Measurements from ENCODE around the gene FRMPD4.

FRMPD4 gene

GRCh38 chrX:12138361-12139313 is at the start of gene FRMPD4:
FRMPD4 (plus strand) TSS chrX:12138473; CDS start chrX:12138972, 499 bp downstream.
- Histone ChIP-seq H3K9me3 (ENCODE audit: control insufficient read depth in 1 of 2, low read length in 2 of 2) (no peaks in the 10 kb centered on the region), H3K9ac (ENCODE audit: low read depth in 1 of 2, low read length in 2 of 2) (no peak within 1 kb of the TSS), H3K4me3 (ENCODE audit: low read depth in 1 of 2, low read length in 2 of 2) (no peak within 1 kb of the TSS), H3K27me3 (ENCODE audit: control insufficient read depth in 1 of 2, insufficient read depth in 2 of 2, low read length in 2 of 2) (no peaks in the 10 kb centered on the region), H3K27ac (ENCODE audit: low read depth, low read length) (no peak within 1 kb of the TSS), H3K36me3 (ENCODE audit: control insufficient read depth in 1 of 2, insufficient read depth in 2 of 2, low read length in 2 of 2) (no peaks in the 10 kb centered on the region), H3K4me1 (ENCODE audit: control insufficient read depth in 1 of 2, insufficient read depth in 2 of 2, low read length in 2 of 2) (no peaks in the 10 kb centered on the region)

DNA sequence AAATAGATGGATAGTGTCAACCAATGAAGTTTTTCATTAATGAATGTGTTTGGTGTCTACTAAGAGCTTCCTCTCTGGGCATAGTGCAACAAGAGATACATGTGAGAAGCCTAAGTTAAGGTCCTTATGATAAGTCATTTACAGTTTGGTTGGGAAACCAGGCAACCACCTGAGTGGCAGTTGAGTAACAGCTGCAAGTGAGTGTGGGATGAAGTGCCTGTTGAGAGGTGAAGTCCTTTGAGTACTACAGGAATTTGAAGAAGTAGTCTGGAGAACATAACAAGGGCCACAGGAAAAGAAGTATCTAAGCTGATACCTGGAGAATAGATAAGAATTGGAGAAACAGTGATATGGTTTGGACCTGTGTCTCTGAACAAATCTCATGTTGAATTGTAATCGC is 48.5 kb upstream of the FRMPD4 start:
- Histone ChIP-seq H3K27ac (ENCODE audit: low read depth, low read length) (no peak overlapping the region), H3K4me1 (ENCODE audit: control insufficient read depth in 1 of 2, insufficient read depth in 2 of 2, low read length in 2 of 2) (no peaks in the 10 kb centered on the region), H3K9ac (ENCODE audit: low read depth in 1 of 2, low read length in 2 of 2) (no peak overlapping the region), H3K27me3 (ENCODE audit: control insufficient read depth in 1 of 2, insufficient read depth in 2 of 2, low read length in 2 of 2) (no peaks in the 10 kb centered on the region), H3K4me3 (ENCODE audit: low read depth in 1 of 2, low read length in 2 of 2) (no peak overlapping the region), H3K9me3 (ENCODE audit: control insufficient read depth in 1 of 2, low read length in 2 of 2) (no peaks in the 10 kb centered on the region), H3K36me3 (ENCODE audit: control insufficient read depth in 1 of 2, insufficient read depth in 2 of 2, low read length in 2 of 2) (no peaks in the 10 kb centered on the region)

DNA sequence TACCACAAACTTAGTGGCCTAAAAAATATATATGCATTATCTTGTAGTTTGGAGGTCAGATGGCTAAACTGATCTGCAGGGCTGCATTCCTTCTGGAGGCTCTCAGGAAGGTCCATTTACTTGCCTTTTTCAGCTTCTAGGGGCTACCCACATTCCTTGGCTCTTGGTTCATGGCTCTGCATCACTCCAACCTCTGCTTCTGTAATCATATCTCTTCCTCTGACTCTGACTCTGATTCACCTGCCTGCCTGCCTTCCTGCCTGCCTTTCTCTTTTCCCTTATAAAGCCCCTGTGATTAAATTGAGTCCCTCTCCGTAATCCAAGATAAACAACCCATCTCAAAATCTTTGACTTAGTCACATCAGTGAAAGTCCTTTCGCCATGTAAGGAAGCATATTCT is 25.0 kb upstream of the FRMPD4 start:
- no peak overlapping the region for H3K9ac ChIP-seq (ENCODE audit: low read depth in 1 of 2, low read length in 2 of 2)
- no peaks in the 10 kb centered on the region for H3K9me3 ChIP-seq (ENCODE audit: control insufficient read depth in 1 of 2, low read length in 2 of 2)
- H3K36me3 ChIP-seq (ENCODE audit: control insufficient read depth in 1 of 2, insufficient read depth in 2 of 2, low read length in 2 of 2): no peaks in the 10 kb centered on the region
- no peak overlapping the region for H3K27ac ChIP-seq (ENCODE audit: low read depth, low read length)
- H3K4me1 ChIP-seq (ENCODE audit: control insufficient read depth in 1 of 2, insufficient read depth in 2 of 2, low read length in 2 of 2): no peaks in the 10 kb centered on the region
- H3K4me3 ChIP-seq (ENCODE audit: low read depth in 1 of 2, low read length in 2 of 2): no peak overlapping the region
- no peaks in the 10 kb centered on the region for H3K27me3 ChIP-seq (ENCODE audit: control insufficient read depth in 1 of 2, insufficient read depth in 2 of 2, low read length in 2 of 2)

- Histone ChIP-seq H3K9ac (ENCODE audit: low read depth in 1 of 2, low read length in 2 of 2) (no peak overlapping the region), H3K4me3 (ENCODE audit: low read depth in 1 of 2, low read length in 2 of 2) (no peak overlapping the region), H3K9me3 (ENCODE audit: control insufficient read depth in 1 of 2, low read length in 2 of 2) (no peaks in the 10 kb centered on the region), H3K36me3 (ENCODE audit: control insufficient read depth in 1 of 2, insufficient read depth in 2 of 2, low read length in 2 of 2) (no peaks in the 10 kb centered on the region), H3K27me3 (ENCODE audit: control insufficient read depth in 1 of 2, insufficient read depth in 2 of 2, low read length in 2 of 2) (no peaks in the 10 kb centered on the region), H3K27ac (ENCODE audit: low read depth, low read length) (no peak overlapping the region), H3K4me1 (ENCODE audit: control insufficient read depth in 1 of 2, insufficient read depth in 2 of 2, low read length in 2 of 2) (no peaks in the 10 kb centered on the region)
Observed at GRCh38 chrX:12115377-12115776, 22.9 kb upstream of the FRMPD4 start.

DNA sequence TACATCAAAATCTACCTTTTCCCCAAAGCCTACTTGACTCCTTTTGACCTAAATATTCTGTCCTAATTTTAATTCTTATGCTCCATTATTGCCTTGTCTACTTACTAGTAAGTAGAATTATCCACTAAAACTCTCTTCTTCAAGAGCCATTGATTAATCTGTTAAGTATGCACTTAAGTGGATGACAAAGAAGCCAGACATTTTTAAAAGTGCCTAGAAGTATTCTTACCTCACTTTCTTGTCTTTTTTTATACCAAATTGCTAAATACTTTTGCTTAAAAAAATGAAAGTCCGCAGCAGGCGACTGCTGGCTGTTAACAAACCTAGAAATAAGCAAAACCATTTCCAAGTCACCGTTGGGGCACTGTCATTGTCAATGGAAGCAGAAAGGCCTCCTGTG is 20.1 kb upstream of the FRMPD4 start:
- Histone ChIP-seq H3K27me3 (ENCODE audit: control insufficient read depth in 1 of 2, insufficient read depth in 2 of 2, low read length in 2 of 2) (no peaks in the 10 kb centered on the region), H3K4me1 (ENCODE audit: control insufficient read depth in 1 of 2, insufficient read depth in 2 of 2, low read length in 2 of 2) (no peaks in the 10 kb centered on the region), H3K9ac (ENCODE audit: low read depth in 1 of 2, low read length in 2 of 2) (no peak overlapping the region), H3K36me3 (ENCODE audit: control insufficient read depth in 1 of 2, insufficient read depth in 2 of 2, low read length in 2 of 2) (no peaks in the 10 kb centered on the region), H3K27ac (ENCODE audit: low read depth, low read length) (no peak overlapping the region), H3K9me3 (ENCODE audit: control insufficient read depth in 1 of 2, low read length in 2 of 2) (no peaks in the 10 kb centered on the region), H3K4me3 (ENCODE audit: low read depth in 1 of 2, low read length in 2 of 2) (no peak overlapping the region)

DNA sequence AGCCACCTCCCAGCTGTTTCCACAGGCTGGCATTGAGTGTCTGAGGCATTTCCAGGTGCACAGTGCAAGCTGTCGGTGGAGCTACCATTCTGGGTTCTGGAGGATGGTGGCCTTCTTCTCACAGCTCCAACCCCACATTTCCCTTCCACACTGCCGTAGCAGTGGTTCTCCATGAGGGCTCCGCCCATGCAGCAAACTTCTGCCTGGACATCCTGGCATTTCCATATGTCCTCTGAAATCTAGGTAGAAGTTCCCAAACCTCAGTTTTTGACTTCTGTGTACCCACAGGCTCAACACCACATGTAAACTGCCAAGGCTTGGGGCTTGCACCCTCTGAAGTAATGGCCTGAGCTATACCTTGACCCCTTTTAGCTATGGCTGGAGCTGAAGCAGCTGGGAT is 10.3 kb upstream of the FRMPD4 start:
- H3K9me3 ChIP-seq (ENCODE audit: control insufficient read depth in 1 of 2, low read length in 2 of 2): peaks cover 4 to 7% of the 10 kb centered on the region in 2 donors
- H3K27ac ChIP-seq (ENCODE audit: low read depth, low read length): no peak overlapping the region
- H3K4me3 ChIP-seq (ENCODE audit: low read depth in 1 of 2, low read length in 2 of 2): no peak overlapping the region
- no peaks in the 10 kb centered on the region for H3K36me3 ChIP-seq (ENCODE audit: control insufficient read depth in 1 of 2, insufficient read depth in 2 of 2, low read length in 2 of 2)
- H3K4me1 ChIP-seq (ENCODE audit: control insufficient read depth in 1 of 2, insufficient read depth in 2 of 2, low read length in 2 of 2): no peaks in the 10 kb centered on the region
- H3K9ac ChIP-seq (ENCODE audit: low read depth in 1 of 2, low read length in 2 of 2): no peak overlapping the region
- H3K27me3 ChIP-seq (ENCODE audit: control insufficient read depth in 1 of 2, insufficient read depth in 2 of 2, low read length in 2 of 2): no peaks in the 10 kb centered on the region

GRCh38 chrX:12137951-12138360 is 317 bp upstream of the FRMPD4 start:
- no peak overlapping the region for H3K27ac ChIP-seq (ENCODE audit: low read depth, low read length)
- H3K9me3 ChIP-seq (ENCODE audit: control insufficient read depth in 1 of 2, low read length in 2 of 2): no peaks in the 10 kb centered on the region
- H3K27me3 ChIP-seq (ENCODE audit: control insufficient read depth in 1 of 2, insufficient read depth in 2 of 2, low read length in 2 of 2): no peaks in the 10 kb centered on the region
- H3K4me3 ChIP-seq (ENCODE audit: low read depth in 1 of 2, low read length in 2 of 2): no peak overlapping the region
- no peaks in the 10 kb centered on the region for H3K4me1 ChIP-seq (ENCODE audit: control insufficient read depth in 1 of 2, insufficient read depth in 2 of 2, low read length in 2 of 2)
- no peak overlapping the region for H3K9ac ChIP-seq (ENCODE audit: low read depth in 1 of 2, low read length in 2 of 2)
- no peaks in the 10 kb centered on the region for H3K36me3 ChIP-seq (ENCODE audit: control insufficient read depth in 1 of 2, insufficient read depth in 2 of 2, low read length in 2 of 2)

DNA sequence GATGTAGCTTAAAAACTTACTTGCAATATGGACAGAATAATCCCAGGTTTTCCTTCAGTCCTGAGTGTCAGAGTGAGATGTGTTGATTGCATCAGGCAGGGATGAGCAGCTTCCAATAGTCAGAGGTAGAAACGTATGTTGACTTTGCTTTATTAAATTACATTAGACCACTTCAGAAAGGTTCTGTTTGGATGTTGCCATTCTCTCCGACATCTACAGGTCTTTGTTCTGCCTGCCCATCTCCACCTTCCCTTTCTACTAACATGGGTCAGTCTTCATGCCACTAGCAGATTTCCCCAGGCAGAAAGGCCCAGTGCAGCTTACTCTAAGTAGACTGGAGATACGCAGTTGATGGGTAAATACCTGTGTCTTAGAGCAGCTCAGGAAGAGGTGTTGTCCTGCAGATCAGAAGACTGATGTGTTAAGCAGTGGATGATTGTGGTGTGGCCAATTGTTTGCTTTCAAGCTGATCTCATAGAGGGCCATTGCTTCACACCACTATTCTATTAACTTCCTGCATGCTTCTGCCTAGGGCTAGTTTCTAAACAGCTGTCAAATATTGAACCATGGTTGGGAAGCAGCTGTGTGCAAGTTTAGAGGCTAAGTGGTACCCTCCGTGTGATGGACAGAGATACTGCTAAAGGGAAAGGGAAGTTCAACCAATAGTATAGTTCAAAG is 1.8 kb downstream of the FRMPD4 start:
- Histone ChIP-seq H3K36me3 (ENCODE audit: control insufficient read depth in 1 of 2, insufficient read depth in 2 of 2, low read length in 2 of 2) (no peaks in the 10 kb centered on the region), H3K27me3 (ENCODE audit: control insufficient read depth in 1 of 2, insufficient read depth in 2 of 2, low read length in 2 of 2) (no peaks in the 10 kb centered on the region), H3K9ac (ENCODE audit: low read depth in 1 of 2, low read length in 2 of 2) (no peak overlapping the region), H3K9me3 (ENCODE audit: control insufficient read depth in 1 of 2, low read length in 2 of 2) (no peaks in the 10 kb centered on the region), H3K4me3 (ENCODE audit: low read depth in 1 of 2, low read length in 2 of 2) (no peak overlapping the region), H3K27ac (ENCODE audit: low read depth, low read length) (no peak overlapping the region), H3K4me1 (ENCODE audit: control insufficient read depth in 1 of 2, insufficient read depth in 2 of 2, low read length in 2 of 2) (no peaks in the 10 kb centered on the region)

- Histone ChIP-seq H3K9me3 (ENCODE audit: control insufficient read depth in 1 of 2, low read length in 2 of 2) (no peaks in the 10 kb centered on the region), H3K4me1 (ENCODE audit: control insufficient read depth in 1 of 2, insufficient read depth in 2 of 2, low read length in 2 of 2) (no peaks in the 10 kb centered on the region), H3K9ac (ENCODE audit: low read depth in 1 of 2, low read length in 2 of 2) (no peak overlapping the region), H3K27me3 (ENCODE audit: control insufficient read depth in 1 of 2, insufficient read depth in 2 of 2, low read length in 2 of 2) (no peaks in the 10 kb centered on the region), H3K4me3 (ENCODE audit: low read depth in 1 of 2, low read length in 2 of 2) (no peak overlapping the region), H3K36me3 (ENCODE audit: control insufficient read depth in 1 of 2, insufficient read depth in 2 of 2, low read length in 2 of 2) (no peaks in the 10 kb centered on the region), H3K27ac (ENCODE audit: low read depth, low read length) (no peak overlapping the region)
Observed at GRCh38 chrX:12141511-12141910, 3.2 kb downstream of the FRMPD4 start.

GRCh38 chrX:12142661-12143060 is 4.4 kb downstream of the FRMPD4 start:
- Histone ChIP-seq H3K4me1 (ENCODE audit: control insufficient read depth in 1 of 2, insufficient read depth in 2 of 2, low read length in 2 of 2) (no peaks in the 10 kb centered on the region), H3K9ac (ENCODE audit: low read depth in 1 of 2, low read length in 2 of 2) (no peak overlapping the region), H3K4me3 (ENCODE audit: low read depth in 1 of 2, low read length in 2 of 2) (no peak overlapping the region), H3K36me3 (ENCODE audit: control insufficient read depth in 1 of 2, insufficient read depth in 2 of 2, low read length in 2 of 2) (no peaks in the 10 kb centered on the region), H3K27ac (ENCODE audit: low read depth, low read length) (no peak overlapping the region), H3K27me3 (ENCODE audit: control insufficient read depth in 1 of 2, insufficient read depth in 2 of 2, low read length in 2 of 2) (no peaks in the 10 kb centered on the region), H3K9me3 (ENCODE audit: control insufficient read depth in 1 of 2, low read length in 2 of 2) (no peaks in the 10 kb centered on the region)
